Adrenal gland (tissue), 5 donors: Measurements from ENCODE around the gene WIPI1.

ENCODE experiments used
- CTCF ChIP-seq, 6 experiments: fragments of 450-650 bp in 4 of 6; fragments of 200-600 bp in 2 of 6; sonication (generic) in 1 of 6; IDR thresholded peaks; 1 replicate in 5 of 6; 2 replicates in 1 of 6; pipeline versions ENCODE4 v1.5.1 to v1.8.0; 2016 to 2021; ENCODE audit warnings: antibody characterized with exemption in 6 of 6, mild to moderate bottlenecking in 2 of 6, moderate library complexity in 1 of 6
- POLR2A ChIP-seq, 2 donors: fragments of 450-650 bp; IDR thresholded peaks; one replicate each; pipeline ENCODE4 v1.6.1; 2017; ENCODE audit warnings: antibody characterized with exemption in 2 of 2, mild to moderate bottlenecking in 2 of 2, moderate library complexity in 1 of 2
- donor health status: DM: no; HTN: no; CAD: no.

GRCh38 chr17:68501074-68501473 is 43.8 kb upstream of the WIPI1 start:
- TF ChIP-seq CTCF (IDR thresholded peaks at IDR 0.05) (no peak), POLR2A (IDR thresholded peaks at IDR 0.05) (no peak)
